ENCODE data around the gene AQP1. TPM values are rescaled to one million over a fixed set of nuclear protein-coding genes. Genes with fewer than 3 reads are reported as not detected.

AQP1 gene
- total and polyA plus RNA-seq, 4 donors = 8.9 to 76.3 (median 23.5) TPM

- Histone ChIP-seq H3K9ac (ENCODE audit: low read depth in 1 of 2, low read length in 2 of 2) (no peak overlapping the region), H3K4me3 (ENCODE audit: low read depth in 1 of 3, low read length in 3 of 3) (no peak overlapping the region), H3K9me3 (ENCODE audit: control insufficient read depth in 4 of 4, low read length in 3 of 4) (no peaks in the 10 kb centered on the region), H3K4me1 (ENCODE audit: control insufficient read depth in 4 of 4, insufficient read depth in 4 of 4, low read length in 3 of 4) (peaks cover 10 to 22% (median 15%) of the 10 kb centered on the region in 4 donors), H3K27ac (ENCODE audit: low read depth in 1 of 2, low read length in 2 of 2) (no peak overlapping the region), H3K27me3 (ENCODE audit: control insufficient read depth in 4 of 4, insufficient read depth in 4 of 4, low read length in 3 of 4) (no peaks in the 10 kb centered on the region), H3K36me3 (ENCODE audit: control insufficient read depth in 4 of 4, insufficient read depth in 3 of 4, low read depth in 1 of 4, low read length in 3 of 4) (no peaks in the 10 kb centered on the region)
- 89% methylated on average over 13 of the region's 13 CpGs for WGBS
- DNase-seq (ENCODE audit: low spot score) = no peak
- TF ChIP-seq MAX (IDR thresholded peaks at IDR 0.05) = no peak
- TF ChIP-seq ATF3 (IDR thresholded peaks at IDR 0.05) = no peak
- TF ChIP-seq ZBTB33 (IDR thresholded peaks at IDR 0.05) = no peak
- no peak for TF ChIP-seq EGR1 (IDR thresholded peaks at IDR 0.05; ENCODE audit: low read depth in 2 of 2)
- no peak for TF ChIP-seq FOXA2 (IDR thresholded peaks at IDR 0.05)
- no peak for TF ChIP-seq CTCF (IDR thresholded peaks at IDR 0.05; ENCODE audit: low read depth, low read length, missing input control)
- no peak for TF ChIP-seq JUND (IDR thresholded peaks at IDR 0.05)
- no peak for TF ChIP-seq TAF1 (conservative IDR thresholded peaks at IDR 0.05)
- no peak for TF ChIP-seq REST (IDR thresholded peaks at IDR 0.05)
- no peak for TF ChIP-seq SP1 (IDR thresholded peaks at IDR 0.05)
Observed at GRCh38 chr7:30869794-30870611, 41.6 kb upstream of the AQP1 start.

GRCh38 chr7:30870821-30871518 is 40.7 kb upstream of the AQP1 start:
- no peaks in the 10 kb centered on the region for H3K9me3 ChIP-seq (ENCODE audit: control insufficient read depth in 4 of 4, low read length in 3 of 4)
- no peak overlapping the region for H3K9ac ChIP-seq (ENCODE audit: low read depth in 1 of 2, low read length in 2 of 2)
- WGBS = 89% methylated on average over 10 of the region's 10 CpGs
- no peak overlapping the region for H3K27ac ChIP-seq (ENCODE audit: low read depth in 1 of 2, low read length in 2 of 2)
- H3K4me1 ChIP-seq (ENCODE audit: control insufficient read depth in 4 of 4, insufficient read depth in 4 of 4, low read length in 3 of 4) = peaks cover 9 to 22% (median 15%) of the 10 kb centered on the region in 4 donors
- no peak overlapping the region for H3K4me3 ChIP-seq (ENCODE audit: low read depth in 1 of 3, low read length in 3 of 3)
- DNase-seq (ENCODE audit: low spot score) = no peak
- H3K36me3 ChIP-seq (ENCODE audit: control insufficient read depth in 4 of 4, insufficient read depth in 3 of 4, low read depth in 1 of 4, low read length in 3 of 4) = no peaks in the 10 kb centered on the region
- no peaks in the 10 kb centered on the region for H3K27me3 ChIP-seq (ENCODE audit: control insufficient read depth in 4 of 4, insufficient read depth in 4 of 4, low read length in 3 of 4)
- TF ChIP-seq REST (IDR thresholded peaks at IDR 0.05) (no peak), HNF4A (conservative IDR thresholded peaks at IDR 0.05) (no peak), ZBTB33 (IDR thresholded peaks at IDR 0.05) (no peak), FOXA2 (IDR thresholded peaks at IDR 0.05) (no peak), NR2F2 (IDR thresholded peaks at IDR 0.05) (no peak), RAD21 (IDR thresholded peaks at IDR 0.05) (no peak)
